Mesenchymal stem cell (in vitro differentiated cells and primary cell): Measurements from ENCODE around the gene ZDBF2.
"Not testable (repeated sequence)": the region's sequence is repeated elsewhere in the genome, so short reads cannot be mapped to it uniquely, and the experiment has no call there.

Experiments used
- DNase-seq: peaks from one replicate; pipeline ENCODE4 v3.0.0-alpha.2; 2013
- H2AFZ ChIP-seq: one replicate; pipeline ENCODE4 v1.6.1; 2013; ENCODE audit warnings: low read depth, mild to moderate bottlenecking, control low read depth, inconsistent platforms, low read length, moderate library complexity
- H2AK5ac ChIP-seq: 2 replicates; pipeline ENCODE4 v1.6.1; 2013; ENCODE audit warnings: low read length, moderate library complexity, mild to moderate bottlenecking, inconsistent platforms; ENCODE audit not compliant: severe bottlenecking
- H2BK120ac ChIP-seq: one replicate; pipeline ENCODE4 v1.6.1; 2013; ENCODE audit warnings: low read depth, mild to moderate bottlenecking, inconsistent platforms, low read length, moderate library complexity
- H2BK12ac ChIP-seq, 2 experiments: one replicate each; pipeline ENCODE4 v1.6.1; 2013; ENCODE audit warnings: inconsistent platforms in 2 of 2, low read length in 2 of 2, mild to moderate bottlenecking in 2 of 2, moderate library complexity in 2 of 2, control low read depth in 1 of 2
- H2BK15ac ChIP-seq: one replicate; pipeline ENCODE4 v1.6.1; 2013; ENCODE audit warnings: mild to moderate bottlenecking, low read depth, inconsistent platforms; ENCODE audit not compliant: poor library complexity, severe bottlenecking
- H2BK5ac ChIP-seq: 2 replicates; pipeline ENCODE4 v1.6.1; 2013; ENCODE audit warnings: low read depth, mild to moderate bottlenecking, low read length, control low read depth, inconsistent platforms; ENCODE audit not compliant: poor library complexity, severe bottlenecking
- H3K14ac ChIP-seq, 2 experiments: one replicate each; pipeline ENCODE4 v1.6.1; 2013; ENCODE audit warnings: inconsistent platforms in 2 of 2, low read length in 2 of 2, control low read depth in 1 of 2, mild to moderate bottlenecking in 1 of 2, moderate library complexity in 1 of 2
- H3K18ac ChIP-seq, 2 experiments: one replicate each; pipeline ENCODE4 v1.6.1; 2013; ENCODE audit warnings: inconsistent platforms in 2 of 2, low read length in 2 of 2, control low read depth in 1 of 2, low read depth in 1 of 2, mild to moderate bottlenecking in 1 of 2
- H3K23ac ChIP-seq, 2 experiments: one replicate each; pipeline ENCODE4 v1.6.1; 2013; ENCODE audit warnings: inconsistent platforms in 2 of 2, low read length in 2 of 2, mild to moderate bottlenecking in 2 of 2, moderate library complexity in 2 of 2, control low read depth in 1 of 2
- H3K27ac ChIP-seq: 2 replicates; pipeline ENCODE4 v1.5.1; 2013; ENCODE audit warnings: mild to moderate bottlenecking, moderate library complexity, low read length, control low read depth, inconsistent platforms; ENCODE audit not compliant: poor library complexity, severe bottlenecking
- H3K27me3 ChIP-seq, 2 experiments: 2 replicates each; pipeline versions ENCODE4 v1.6.1 to v1.7.0; 2013; ENCODE audit warnings: low read length in 2 of 2, mild to moderate bottlenecking in 2 of 2, moderate library complexity in 2 of 2, control low read depth in 1 of 2, inconsistent platforms in 1 of 2; ENCODE audit not compliant: control insufficient read depth in 1 of 2, insufficient read depth in 1 of 2
- H3K36me3 ChIP-seq, 2 experiments: 2 replicates each; pipeline versions ENCODE4 v1.6.1 to v1.7.0; 2013; ENCODE audit warnings: low read length in 2 of 2, control low read depth in 1 of 2, inconsistent platforms in 1 of 2, low read depth in 1 of 2, mild to moderate bottlenecking in 1 of 2; ENCODE audit not compliant: insufficient read depth in 2 of 2, control insufficient read depth in 1 of 2
- H3K4ac ChIP-seq, 2 experiments: one replicate each; pipeline ENCODE4 v1.6.1; 2013; ENCODE audit warnings: inconsistent platforms in 2 of 2, low read length in 2 of 2, mild to moderate bottlenecking in 2 of 2, moderate library complexity in 2 of 2, control low read depth in 1 of 2, low read depth in 1 of 2
- H3K4me1 ChIP-seq: 2 replicates; pipeline ENCODE4 v1.6.1; 2013; ENCODE audit warnings: low read depth, low read length, control low read depth; ENCODE audit not compliant: control insufficient read depth, insufficient read depth
- H3K4me2 ChIP-seq: 2 replicates; pipeline ENCODE4 v1.6.1; 2013; ENCODE audit warnings: low read length, mild to moderate bottlenecking, inconsistent platforms; ENCODE audit not compliant: poor library complexity, severe bottlenecking
- H3K4me3 ChIP-seq, 2 experiments: 2 replicates each; pipeline versions ENCODE4 v1.5.1 to v1.7.0; 2013; ENCODE audit warnings: low read length in 2 of 2, mild to moderate bottlenecking in 2 of 2, control low read depth in 1 of 2, low read depth in 1 of 2; ENCODE audit not compliant: insufficient read depth in 1 of 2
- H3K79me1 ChIP-seq: replicated peaks from 2 replicates; pipeline ENCODE4 v1.6.1; 2013; ENCODE audit warnings: mild to moderate bottlenecking, control low read depth, low read length, inconsistent platforms; ENCODE audit not compliant: poor library complexity, severe bottlenecking
- H3K9ac ChIP-seq: 2 replicates; pipeline ENCODE4 v1.7.0; 2013; ENCODE audit warnings: mild to moderate bottlenecking, low read length, moderate library complexity
- H3K9me3 ChIP-seq: 2 replicates; pipeline ENCODE4 v1.7.0; 2013; ENCODE audit warnings: mild to moderate bottlenecking, low read length; ENCODE audit not compliant: control insufficient read depth
- H4K8ac ChIP-seq: one replicate; pipeline ENCODE4 v1.6.1; 2013; ENCODE audit warnings: inconsistent platforms, mild to moderate bottlenecking, low read length, moderate library complexity
- H4K91ac ChIP-seq: one replicate; pipeline ENCODE4 v1.6.1; 2013; ENCODE audit warnings: mild to moderate bottlenecking, low read length, inconsistent platforms
- WGBS: methylation state at CpG from one replicate; pipeline ENCODE4 v1.1.7; 2013; ENCODE audit warnings: mixed read lengths; 5-methylcytosine and 5-hydroxymethylcytosine counted together

The ZDBF2 gene

GRCh38 chr2:206289391-206289790 is 14.9 kb downstream of the ZDBF2 start:
- Histone ChIP-seq H2BK15ac (no peak overlapping the region), H2AFZ (no peak overlapping the region), H2BK120ac (no peak overlapping the region), H3K79me1 (peaks cover 8% of the 10 kb centered on the region), H4K91ac (no peak overlapping the region), H3K4me2 (no peak overlapping the region), H2AK5ac (no peak overlapping the region), H3K14ac (no peak overlapping the region), H3K27ac (no peak overlapping the region), H3K4me3 (no peak overlapping the region), H3K27me3 (no peaks in the 10 kb centered on the region), H3K23ac (no peak overlapping the region), H3K4me1 (no peaks in the 10 kb centered on the region), H3K4ac (no peak overlapping the region), H4K8ac (no peak overlapping the region), H2BK5ac (no peak overlapping the region), H2BK12ac (no peak overlapping the region), H3K18ac (no peak overlapping the region), H3K9me3 (peaks cover 25% of the 10 kb centered on the region), H3K9ac (no peak overlapping the region), H3K36me3 (peaks cover 10 to 14% of the 10 kb centered on the region in 2 experiments)
- no peak for DNase-seq
- 83% methylated on average over 4 of the region's 4 CpGs for WGBS

GRCh38 chr2:206296128-206296527 is 21.7 kb downstream of the ZDBF2 start:
- no peak overlapping the region for H3K23ac ChIP-seq
- peaks cover 0 to 4% of the 10 kb centered on the region in 2 experiments for H3K36me3 ChIP-seq
- no peak overlapping the region for H4K8ac ChIP-seq
- H3K4me1 ChIP-seq, result no peaks in the 10 kb centered on the region
- no peaks in the 10 kb centered on the region for H3K27me3 ChIP-seq
- no peak overlapping the region for H2AK5ac ChIP-seq
- H2BK120ac ChIP-seq, result no peak overlapping the region
- H4K91ac ChIP-seq, result no peak overlapping the region
- peak; percentile 6 for DNase-seq
- no peak overlapping the region for H3K9ac ChIP-seq
- no peak overlapping the region for H2BK15ac ChIP-seq
- H2BK12ac ChIP-seq, result no peak overlapping the region
- H3K18ac ChIP-seq, result no peak overlapping the region
- H3K27ac ChIP-seq, result no peak overlapping the region
- H3K4me2 ChIP-seq, result no peak overlapping the region
- H3K9me3 ChIP-seq, result peaks cover 2% of the 10 kb centered on the region
- no peak overlapping the region for H3K4me3 ChIP-seq
- H3K14ac ChIP-seq, result no peak overlapping the region
- H3K79me1 ChIP-seq, result no peaks in the 10 kb centered on the region
- 69% methylated on average over 2 of the region's 3 CpGs for WGBS
- no peak overlapping the region for H3K4ac ChIP-seq
- no peak overlapping the region for H2BK5ac ChIP-seq
- no peak overlapping the region for H2AFZ ChIP-seq

- H4K8ac ChIP-seq, H2BK120ac ChIP-seq, H3K27ac ChIP-seq, H3K4me3 ChIP-seq, H3K4ac ChIP-seq, H3K4me1 ChIP-seq, H3K23ac ChIP-seq, H3K4me2 ChIP-seq, DNase-seq, H3K36me3 ChIP-seq, H3K14ac ChIP-seq, H2BK12ac ChIP-seq, H3K9ac ChIP-seq, H3K18ac ChIP-seq, H3K27me3 ChIP-seq, H3K9me3 ChIP-seq, H2BK5ac ChIP-seq, H2AFZ ChIP-seq, H3K79me1 ChIP-seq, H2AK5ac ChIP-seq, H4K91ac ChIP-seq, H2BK15ac ChIP-seq: not testable (repeated sequence)
- 94% methylated on average over 8 of the region's 10 CpGs for WGBS
Measured at GRCh38 chr2:206299608-206300007, 25.1 kb downstream of the ZDBF2 start.

GRCh38 chr2:206305523-206306245 is 31.2 kb downstream of the ZDBF2 start:
- no peak for DNase-seq
- no peak overlapping the region for H3K4ac ChIP-seq
- H4K8ac ChIP-seq, result no peak overlapping the region
- H3K27ac ChIP-seq, result no peak overlapping the region
- H3K9ac ChIP-seq, result no peak overlapping the region
- no peak overlapping the region for H2BK15ac ChIP-seq
- no peak overlapping the region for H2AFZ ChIP-seq
- no peaks in the 10 kb centered on the region for H3K27me3 ChIP-seq
- no peak overlapping the region for H3K4me3 ChIP-seq
- no peaks in the 10 kb centered on the region for H3K79me1 ChIP-seq
- no peak overlapping the region for H2AK5ac ChIP-seq
- H3K36me3 ChIP-seq, result peaks cover 0 to 18% of the 10 kb centered on the region in 2 experiments
- 79% methylated on average over 1 of the region's 3 CpGs for WGBS
- H3K18ac ChIP-seq, result no peak overlapping the region
- no peak overlapping the region for H2BK120ac ChIP-seq
- H2BK5ac ChIP-seq, result no peak overlapping the region
- H4K91ac ChIP-seq, result no peak overlapping the region
- H3K9me3 ChIP-seq, result no peaks in the 10 kb centered on the region
- no peak overlapping the region for H3K14ac ChIP-seq
- H3K4me1 ChIP-seq, result no peaks in the 10 kb centered on the region
- H3K4me2 ChIP-seq, result no peak overlapping the region
- H2BK12ac ChIP-seq, result no peak overlapping the region
- no peak overlapping the region for H3K23ac ChIP-seq
